Measurements from ENCODE around the gene LTBP4.
A peak's percentile ranks its signal among the peaks of the same experiment; 100 is the strongest.
"Not testable (repeated sequence)": the region's sequence is repeated elsewhere in the genome, so short reads cannot be mapped to it uniquely, and the experiment has no call there.

Gene LTBP4

DNA sequence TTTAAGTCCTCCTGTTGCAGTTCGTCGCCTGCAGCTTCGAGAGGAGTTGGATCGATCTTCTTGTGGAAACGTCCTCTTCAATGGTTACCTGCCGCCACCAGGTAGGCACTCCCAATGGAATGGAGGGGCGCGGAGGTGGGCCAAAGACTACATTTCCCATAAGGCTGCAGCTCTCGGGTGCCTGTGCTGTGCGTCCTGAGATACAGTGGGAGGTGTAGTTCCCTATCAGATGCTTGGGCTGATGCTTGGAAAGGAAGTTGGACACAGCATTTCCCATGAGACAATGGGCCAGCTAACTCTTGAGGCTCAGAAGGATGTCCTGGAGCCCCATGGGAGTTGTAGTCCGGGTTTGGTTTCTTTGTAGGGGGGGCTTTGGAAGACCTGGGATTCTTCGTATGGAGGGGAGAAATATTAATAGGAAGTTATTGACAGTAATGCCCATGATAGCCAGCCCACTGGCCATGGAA is 22.7 kb upstream of the LTBP4 start:
- peak; percentile 56 to 67 for DNase-seq

DNA sequence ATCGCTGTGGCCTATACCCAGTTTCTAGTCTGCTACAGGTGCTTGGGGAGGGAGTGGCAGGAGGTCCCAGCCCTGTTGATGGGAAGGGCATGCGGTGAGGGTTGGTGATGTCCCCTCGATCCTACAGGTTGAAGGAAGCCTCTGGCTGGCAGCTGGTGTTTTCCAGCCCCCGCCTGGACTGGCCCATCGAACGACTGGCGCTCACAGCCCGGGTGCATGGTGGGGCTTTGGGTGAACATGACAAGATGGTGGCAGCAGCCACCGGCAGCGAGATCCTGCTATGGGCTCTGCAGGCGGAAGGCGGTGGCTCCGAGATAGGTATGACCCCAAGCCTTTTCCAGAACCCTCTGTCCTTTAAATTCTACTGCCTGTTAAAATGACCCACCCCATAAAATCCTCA is 20.6 kb upstream of the LTBP4 start:
- no peak for DNase-seq

GRCh38 chr19:40581531-40581930 is 19.6 kb upstream of the LTBP4 start:
- no peak for DNase-seq

- DNase-seq: no peak
Measured at GRCh38 chr19:40582467-40582866, 18.7 kb upstream of the LTBP4 start.

DNA sequence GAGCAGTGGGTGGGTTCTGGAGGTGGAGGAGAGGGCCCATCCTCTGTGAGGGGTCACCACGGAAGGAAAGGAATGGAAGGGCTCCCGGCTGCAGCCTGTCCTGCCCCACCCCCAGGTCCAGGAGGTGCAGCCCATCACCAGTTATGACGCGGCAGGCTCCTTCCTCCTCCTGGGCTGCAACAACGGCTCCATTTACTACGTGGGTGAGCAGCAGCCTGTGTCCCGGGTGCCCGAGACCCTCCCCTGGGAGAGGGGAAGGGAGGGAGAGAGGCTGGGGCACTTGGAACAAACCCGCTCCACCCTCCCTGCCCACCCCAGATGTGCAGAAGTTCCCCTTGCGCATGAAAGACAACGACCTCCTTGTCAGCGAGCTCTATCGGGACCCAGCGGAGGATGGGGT is 17.9 kb upstream of the LTBP4 start:
- no peak for DNase-seq

GRCh38 chr19:40584007-40584406 is 17.2 kb upstream of the LTBP4 start:
- DNase-seq: no peak

- DNase-seq: no peak
Measured at GRCh38 chr19:40585241-40585981, 15.8 kb upstream of the LTBP4 start.

- no peak for DNase-seq
Measured at GRCh38 chr19:40585982-40586422, 15.2 kb upstream of the LTBP4 start.

- no peak for DNase-seq
Measured at GRCh38 chr19:40586611-40587010, 14.6 kb upstream of the LTBP4 start.

DNA sequence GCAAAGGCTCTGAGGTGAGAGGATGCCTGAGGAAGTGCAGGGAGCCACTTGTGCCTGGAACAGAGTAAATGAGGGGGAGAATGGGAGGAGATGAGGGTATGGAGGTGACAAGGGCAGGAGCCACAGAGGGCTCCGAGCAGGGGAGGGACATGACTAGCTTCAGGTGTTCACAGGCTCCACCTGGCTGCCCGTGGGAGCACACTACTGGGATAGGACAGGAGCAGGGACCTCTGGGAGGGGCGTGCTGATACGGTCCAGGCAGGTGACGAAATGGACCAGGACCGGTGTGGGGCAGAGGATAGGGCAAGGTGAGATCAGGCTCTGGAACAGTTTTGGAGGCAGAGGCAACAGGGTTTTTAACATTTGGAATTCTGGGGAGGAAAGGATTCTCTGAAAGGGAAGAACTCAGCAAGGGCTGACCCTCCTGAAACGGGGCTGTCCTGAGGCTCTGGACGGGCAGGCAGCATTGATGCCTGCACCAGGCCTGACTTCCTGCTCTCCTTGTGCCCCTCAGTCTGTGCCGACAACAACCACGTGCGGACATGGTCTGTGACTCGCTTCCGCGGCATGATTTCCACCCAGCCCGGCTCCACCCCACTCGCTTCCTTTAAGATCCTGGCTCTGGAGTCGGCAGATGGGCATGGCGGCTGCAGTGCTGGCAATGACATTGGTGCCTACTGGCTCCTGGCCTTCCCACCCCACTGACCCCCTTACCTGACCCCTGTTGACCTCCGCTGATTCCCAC is 12.9 kb upstream of the LTBP4 start:
- no peak for DNase-seq

DNA sequence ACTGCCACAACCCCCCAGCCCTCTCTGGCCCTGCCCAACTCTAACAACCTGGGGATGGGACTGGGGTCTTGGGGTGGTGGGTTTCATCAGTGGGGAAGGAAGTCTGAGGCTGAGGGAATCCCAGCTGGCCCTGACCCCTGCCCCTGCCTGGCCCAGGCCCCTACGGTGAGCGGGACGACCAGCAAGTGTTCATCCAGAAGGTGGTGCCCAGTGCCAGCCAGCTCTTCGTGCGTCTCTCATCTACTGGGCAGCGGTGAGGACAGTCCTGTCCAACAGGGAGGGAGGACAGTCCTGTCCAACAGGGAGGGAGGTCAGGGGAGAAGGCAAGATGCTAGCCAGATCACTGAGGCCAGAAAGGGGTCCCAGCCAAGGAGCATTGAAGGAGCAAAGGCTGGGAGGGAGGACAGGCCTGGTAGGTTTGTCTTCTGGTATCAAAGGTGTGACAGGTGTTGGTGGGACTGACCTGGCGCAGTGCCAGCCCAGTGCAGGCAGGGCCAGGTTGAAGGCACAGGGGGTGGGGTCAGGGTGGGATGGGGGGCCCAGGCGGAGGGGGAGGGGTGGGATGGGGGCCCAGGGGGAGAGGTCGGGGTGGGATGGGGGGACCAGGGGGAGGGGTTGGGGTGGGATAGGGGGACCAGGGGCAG is 12.1 kb upstream of the LTBP4 start:
- DNase-seq: no peak

GRCh38 chr19:40589591-40590429 is 11.4 kb upstream of the LTBP4 start:
- no peak for DNase-seq

- no peak for DNase-seq
Measured at GRCh38 chr19:40590464-40591265, 10.5 kb upstream of the LTBP4 start.

DNA sequence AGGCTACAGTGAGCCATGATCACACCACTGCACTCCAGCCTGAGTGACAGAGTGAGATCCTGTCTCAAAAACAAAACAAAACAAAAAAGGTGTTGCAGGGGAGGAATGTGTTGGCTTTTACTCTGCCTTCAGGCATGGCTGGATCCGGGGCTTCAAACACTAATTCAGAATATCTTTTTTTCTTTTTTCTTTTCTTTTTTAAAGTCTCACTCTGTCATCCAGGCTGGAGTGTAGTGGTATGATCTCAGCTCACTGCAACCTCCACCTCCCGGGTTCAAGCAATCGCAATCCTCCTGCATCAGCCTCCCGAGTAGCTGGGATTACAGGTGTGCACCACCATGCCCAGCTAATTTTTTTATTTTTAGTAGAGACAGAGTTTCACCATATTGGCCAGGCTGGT is 9.4 kb upstream of the LTBP4 start:
- DNase-seq: not testable (repeated sequence)

- DNase-seq: peak in 1 of 2 experiments; percentile 37
Measured at GRCh38 chr19:40592170-40592569, 9.0 kb upstream of the LTBP4 start.

- DNase-seq: no peak
Measured at GRCh38 chr19:40594255-40594654, 6.9 kb upstream of the LTBP4 start.

DNA sequence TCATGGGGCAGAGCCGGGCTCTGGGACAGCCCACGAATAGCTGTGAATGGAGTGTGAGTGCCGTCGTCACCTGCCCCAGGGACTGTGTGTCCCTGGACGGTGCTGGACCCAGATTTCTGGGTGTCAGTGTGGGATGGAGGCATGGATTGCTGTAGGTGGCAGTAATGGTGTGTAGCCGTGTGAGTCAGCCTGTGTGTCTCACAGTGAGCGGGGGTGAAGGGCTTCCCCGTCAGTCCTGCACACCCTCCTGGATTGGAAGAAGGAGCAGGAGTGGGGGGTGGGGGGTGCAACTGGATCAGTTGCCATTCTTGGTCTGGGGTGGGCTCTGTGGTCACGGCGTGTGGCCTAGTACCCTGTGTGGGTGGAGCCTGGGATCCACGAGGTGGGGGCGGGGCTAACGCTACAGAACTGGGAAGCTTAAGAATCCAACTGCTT is 6.5 kb upstream of the LTBP4 start:
- DNase-seq: no peak

- DNase-seq: peak; percentile 31 to 36
Measured at GRCh38 chr19:40596608-40597328, 4.4 kb upstream of the LTBP4 start.

- no peak for DNase-seq
Measured at GRCh38 chr19:40597329-40597838, 3.8 kb upstream of the LTBP4 start.

GRCh38 chr19:40598121-40598917 is 2.9 kb upstream of the LTBP4 start:
- peak; percentile 85 to 95 for DNase-seq
